Glomerular endothelial cell (primary cell): Measurements from ENCODE around the gene MON2. TPM values are rescaled to one million over a fixed set of nuclear protein-coding genes. Genes with fewer than 3 reads are reported as not detected.
"Not testable (repeated sequence)": the region's sequence is repeated elsewhere in the genome, so short reads cannot be mapped to it uniquely, and the experiment has no call there.

Experiments
- DNase-seq: peaks from one replicate; pipeline ENCODE4 v3.0.0-alpha.2; 2011; ENCODE audit warnings: low read depth, low spot score; ENCODE audit errors: extremely low read depth
- total RNA-seq: library from RNA; depleted of rRNA; stranded (reverse); fragments of >200 nt; gene quantifications from 2 replicates; pipeline ENCODE4 v1.2.3, GENCODE V29; 2015

MON2 gene
- total RNA-seq, 1 donor from 2014 or later = 25.5 TPM

DNA sequence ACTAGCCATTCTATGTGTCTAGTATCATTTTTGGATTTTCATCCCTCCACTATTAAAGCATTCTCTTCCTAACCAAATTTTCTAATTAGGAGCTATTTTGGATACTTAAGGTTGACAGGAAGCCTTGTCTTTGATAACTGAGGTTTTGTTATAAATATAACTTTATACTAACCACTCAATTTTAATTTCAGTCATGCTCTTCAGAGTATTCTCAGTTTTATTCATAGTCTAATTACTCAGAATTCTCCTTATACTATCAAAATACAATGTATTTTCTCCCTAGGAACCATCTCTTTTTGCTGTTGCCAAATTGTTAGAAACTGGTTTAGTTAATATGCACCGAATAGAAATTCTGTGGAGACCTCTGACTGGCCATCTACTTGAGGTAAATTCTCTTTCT is 76.2 kb downstream of the MON2 start:
- DNase-seq = no peak

- DNase-seq = no peak
These were observed 76.7 kb downstream of the MON2 start for GRCh38 chr12:62543324-62543723.

GRCh38 chr12:62543741-62544140 is 77.1 kb downstream of the MON2 start:
- DNase-seq = no peak

- DNase-seq = no peak
These were observed 86.4 kb downstream of the MON2 start for GRCh38 chr12:62552906-62553556.

GRCh38 chr12:62559366-62559765 is 92.7 kb downstream of the MON2 start:
- not testable (repeated sequence) for DNase-seq

DNA sequence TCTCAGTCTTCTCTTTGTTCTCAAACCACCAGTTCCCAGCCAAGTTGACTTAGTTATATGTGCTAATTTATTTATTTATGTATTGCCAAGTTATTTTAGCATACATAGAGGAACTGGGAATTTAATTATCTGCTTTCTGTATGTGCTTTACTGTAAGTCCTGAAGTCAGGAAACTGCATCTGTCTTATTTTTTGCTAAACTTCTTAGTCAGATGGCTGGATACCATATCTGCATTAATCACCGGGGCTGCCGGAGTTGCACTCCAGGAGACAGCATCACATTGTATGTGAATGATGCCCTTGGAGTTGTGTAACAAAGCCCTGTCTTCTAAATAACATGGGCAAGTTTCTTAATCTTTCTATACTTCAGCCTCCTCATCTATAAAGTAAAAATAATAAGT is 96.2 kb downstream of the MON2 start:
- DNase-seq = no peak

- DNase-seq = no peak
These were observed 108.4 kb downstream of the MON2 start for GRCh38 chr12:62575036-62575435.

GRCh38 chr12:62576503-62576902 is 109.9 kb downstream of the MON2 start:
- DNase-seq = no peak

- no peak for DNase-seq
These were observed 112.1 kb downstream of the MON2 start for GRCh38 chr12:62578726-62579125.

- DNase-seq = peak; percentile 63
These were observed 114.8 kb downstream of the MON2 start for GRCh38 chr12:62581288-62582064.

GRCh38 chr12:62582065-62582366 is 115.4 kb downstream of the MON2 start:
- no peak for DNase-seq

- DNase-seq = no peak
These were observed 118.0 kb downstream of the MON2 start for GRCh38 chr12:62584619-62585018.

- DNase-seq = no peak
These were observed 120.2 kb downstream of the MON2 start for GRCh38 chr12:62586850-62587249.

GRCh38 chr12:62588916-62589315 is 122.3 kb downstream of the MON2 start:
- DNase-seq = no peak

DNA sequence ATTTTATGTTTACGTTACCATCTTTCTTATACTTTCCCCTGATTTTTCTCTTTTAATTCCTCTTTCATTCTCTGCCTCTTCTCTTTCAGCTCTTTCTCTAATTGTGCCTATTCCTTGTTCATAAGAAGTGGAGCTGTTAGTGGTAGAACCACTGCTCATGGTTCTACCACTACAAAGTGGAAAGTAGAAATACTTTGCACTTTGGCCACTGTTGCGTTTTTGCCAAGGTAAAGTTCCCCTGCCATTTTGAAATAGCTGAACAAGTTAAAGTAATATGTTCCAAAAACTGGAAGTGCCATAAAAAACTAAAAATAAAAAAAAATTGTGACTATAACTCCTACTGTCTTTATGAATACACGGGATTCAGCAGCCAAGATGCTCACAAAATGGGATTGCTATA is 130.6 kb downstream of the MON2 start:
- DNase-seq = no peak

GRCh38 chr12:62598846-62599245 is 132.2 kb downstream of the MON2 start:
- DNase-seq = no peak

DNA sequence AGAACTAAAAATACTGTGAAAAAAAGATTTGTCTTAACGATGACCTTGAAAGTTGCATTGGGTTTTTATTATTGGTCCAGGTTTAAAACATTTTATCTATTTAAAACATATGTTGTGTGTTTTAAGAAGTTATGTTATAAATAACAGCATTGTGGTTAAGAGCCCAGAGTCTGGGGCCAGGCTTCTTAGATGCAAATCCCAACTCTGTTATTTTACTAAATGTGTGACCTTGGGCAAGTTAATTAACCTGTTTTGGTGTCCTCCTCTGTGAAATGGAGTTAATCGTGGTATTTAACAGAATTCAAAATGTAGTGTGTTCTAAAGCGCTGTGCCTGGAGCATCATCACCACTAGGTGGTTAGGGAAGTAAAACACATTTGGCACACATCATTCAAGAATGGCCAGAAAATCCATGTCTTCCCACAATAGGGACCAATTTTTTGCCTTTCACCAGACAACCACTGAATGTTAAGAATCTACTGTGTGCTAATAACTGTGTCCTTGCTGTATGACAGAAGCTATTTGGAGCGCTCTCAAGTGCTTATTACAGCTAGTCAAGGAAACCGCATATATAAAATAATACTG is 133.3 kb downstream of the MON2 start:
- DNase-seq = no peak

DNA sequence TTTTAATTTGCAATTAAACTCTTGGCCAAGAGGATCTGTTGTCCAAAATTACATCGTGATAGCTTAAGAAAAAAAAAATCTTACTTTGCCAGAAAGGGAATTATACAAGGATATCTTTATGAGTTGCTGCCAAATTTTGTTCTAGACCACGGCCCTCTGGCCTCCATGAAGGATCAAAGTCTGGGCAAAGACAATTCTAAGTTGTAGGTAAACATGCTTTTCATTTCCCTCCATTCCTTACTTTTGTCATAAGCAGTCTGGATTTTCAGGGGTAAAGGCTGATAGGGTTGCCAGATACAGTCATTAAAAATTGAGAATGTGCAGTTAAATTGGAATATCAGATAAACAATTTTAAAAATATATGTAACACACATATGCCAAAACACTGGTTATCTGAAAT is 135.1 kb downstream of the MON2 start:
- no peak for DNase-seq

GRCh38 chr12:62602255-62603060 is 135.8 kb downstream of the MON2 start:
- peak; percentile 34 for DNase-seq

GRCh38 chr12:62603061-62603810 is 136.6 kb downstream of the MON2 start:
- DNase-seq = no peak

DNA sequence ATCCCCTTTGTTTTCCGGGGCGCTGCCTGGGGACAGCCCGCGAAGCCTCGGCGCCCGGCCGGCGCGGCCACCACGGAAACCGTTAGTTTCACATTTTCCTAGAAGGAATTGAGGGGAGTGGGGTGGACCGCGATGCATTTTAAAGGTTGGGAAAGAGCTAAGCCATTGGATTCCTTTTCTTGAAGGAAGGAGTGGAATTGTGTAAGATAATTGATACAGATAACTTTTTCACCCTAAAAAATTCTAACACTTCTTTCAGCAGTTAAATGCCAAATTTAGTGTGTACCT is 137.1 kb downstream of the MON2 start:
- DNase-seq = no peak
